ENCODE results near the gene EVI5.
"Not testable (repeated sequence)": the region's sequence is repeated elsewhere in the genome, so short reads cannot be mapped to it uniquely, and the experiment has no call there.

Gene EVI5

GRCh38 chr1:92567211-92567868 is 217.6 kb downstream of the EVI5 start:
- no peak for DNase-seq

DNA sequence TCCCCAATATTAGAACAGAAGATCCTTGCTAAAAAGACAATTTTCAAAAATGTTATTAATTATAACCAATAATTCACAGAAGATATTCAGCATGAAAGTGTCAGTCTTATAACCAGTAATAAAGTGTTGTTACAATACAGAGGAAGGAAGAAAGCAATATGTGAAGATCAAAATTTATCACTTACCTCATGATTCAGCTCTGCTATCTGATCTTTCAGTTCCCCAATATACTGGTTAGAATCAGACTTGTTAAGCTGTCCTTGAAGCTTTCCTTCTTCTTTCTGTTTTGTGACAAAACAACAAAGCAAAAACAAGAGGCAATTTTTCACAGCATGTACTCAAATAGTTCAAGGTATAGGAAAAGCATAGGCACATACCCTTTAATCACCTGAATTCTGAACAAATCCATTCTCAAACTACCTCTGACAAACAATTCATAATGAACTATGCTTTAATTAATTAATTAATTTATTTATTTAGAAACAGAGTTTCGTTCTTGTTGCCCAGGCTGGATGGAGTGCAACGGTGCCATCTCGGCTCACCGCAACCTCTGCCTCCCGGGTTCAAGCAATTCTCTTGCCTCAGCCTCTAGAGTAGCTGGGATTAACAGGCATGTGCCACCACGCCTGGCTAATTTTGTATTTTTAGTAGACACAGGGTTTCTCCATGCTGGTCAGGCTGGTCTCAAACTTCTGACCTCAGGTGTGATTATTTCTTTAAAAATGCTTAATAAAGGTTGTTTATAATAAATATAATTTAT is 221.3 kb downstream of the EVI5 start:
- no peak for DNase-seq

DNA sequence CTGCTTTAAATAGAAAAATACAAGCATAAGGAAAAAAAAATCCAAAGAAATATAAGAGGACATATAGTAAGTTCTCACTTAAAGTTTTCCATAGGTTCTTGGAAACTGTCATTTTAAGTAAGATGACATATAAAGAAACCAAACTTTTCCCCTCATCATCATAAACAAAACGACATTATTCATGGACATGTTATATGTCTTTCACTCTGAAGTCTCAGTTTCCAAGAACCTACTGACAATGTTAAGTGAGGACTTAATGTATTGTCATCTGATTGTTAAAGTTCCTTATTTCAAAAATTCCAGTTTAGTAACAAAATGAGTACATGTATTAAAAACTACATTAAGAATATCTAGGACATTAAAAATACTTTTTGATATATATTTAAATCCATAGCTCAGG is 228.6 kb downstream of the EVI5 start:
- no peak for DNase-seq

- DNase-seq = no peak
Observed at GRCh38 chr1:92554216-92554615, 230.7 kb downstream of the EVI5 start.

- DNase-seq = peak; percentile 51
Observed at GRCh38 chr1:92551916-92552315, 233.0 kb downstream of the EVI5 start.

DNA sequence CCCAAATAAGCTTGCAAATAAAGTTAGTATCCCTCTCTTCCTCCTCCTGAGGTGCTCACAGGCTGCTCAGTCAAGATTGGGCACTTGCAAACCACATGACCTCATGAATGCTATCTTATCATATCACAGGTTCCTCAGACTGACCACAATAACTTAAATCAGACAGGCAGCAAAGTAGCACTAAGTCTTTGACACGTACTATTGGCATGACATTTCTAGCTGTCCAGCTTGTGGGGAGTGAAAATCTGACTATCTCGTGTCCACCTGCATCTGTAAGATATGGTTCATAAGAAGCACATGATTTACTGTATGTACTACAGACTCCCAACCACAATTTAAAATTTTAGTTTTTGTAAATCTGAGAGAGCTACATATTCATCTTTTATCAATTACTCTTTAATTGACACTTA is 240.1 kb downstream of the EVI5 start:
- DNase-seq = no peak

GRCh38 chr1:92543131-92544055 is 241.5 kb downstream of the EVI5 start:
- no peak for DNase-seq

GRCh38 chr1:92538413-92539061 is 246.4 kb downstream of the EVI5 start:
- DNase-seq = no peak

GRCh38 chr1:92538048-92538412 is 246.9 kb downstream of the EVI5 start:
- DNase-seq = no peak

- DNase-seq = no peak
Observed at GRCh38 chr1:92536980-92537884, 247.7 kb downstream of the EVI5 start.

GRCh38 chr1:92536211-92536979 is 248.5 kb downstream of the EVI5 start:
- DNase-seq = no peak

DNA sequence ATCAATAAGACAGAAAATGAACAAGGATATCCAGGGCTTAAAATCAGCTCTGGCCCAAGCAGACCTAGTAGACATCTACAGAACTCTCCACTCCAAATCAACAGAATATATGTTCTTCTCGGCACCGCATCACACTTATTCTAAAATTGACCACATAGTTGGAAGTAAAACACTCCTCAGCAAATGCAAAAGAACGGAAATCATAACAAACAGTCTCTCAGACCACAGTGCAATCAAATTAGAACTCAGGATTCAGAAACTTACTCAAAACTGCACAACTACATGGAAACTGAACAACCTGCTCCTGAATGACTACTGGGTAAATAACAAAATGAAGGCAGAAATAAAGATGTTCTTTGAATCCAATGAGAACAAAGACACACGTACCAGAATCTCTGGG is 252.5 kb downstream of the EVI5 start:
- DNase-seq = not testable (repeated sequence)

DNA sequence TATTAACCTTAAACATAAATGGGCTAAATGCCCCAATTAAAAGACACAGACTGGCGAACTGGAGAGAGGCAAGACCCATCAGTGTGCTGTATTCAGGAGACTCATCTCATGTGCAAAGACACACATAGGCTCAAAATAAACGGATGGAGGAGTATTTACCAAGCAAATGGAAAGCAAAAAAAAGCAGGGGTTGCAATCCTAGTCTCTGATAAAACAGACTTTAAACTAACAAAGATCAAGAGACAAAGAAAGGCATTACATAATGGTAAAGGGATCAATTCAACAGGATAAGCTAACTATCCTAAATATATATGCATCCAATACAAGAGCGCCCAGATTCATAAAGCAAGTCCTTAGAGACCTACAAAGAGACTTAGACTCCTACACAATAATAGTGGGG is 253.0 kb downstream of the EVI5 start:
- DNase-seq = not testable (repeated sequence)

DNA sequence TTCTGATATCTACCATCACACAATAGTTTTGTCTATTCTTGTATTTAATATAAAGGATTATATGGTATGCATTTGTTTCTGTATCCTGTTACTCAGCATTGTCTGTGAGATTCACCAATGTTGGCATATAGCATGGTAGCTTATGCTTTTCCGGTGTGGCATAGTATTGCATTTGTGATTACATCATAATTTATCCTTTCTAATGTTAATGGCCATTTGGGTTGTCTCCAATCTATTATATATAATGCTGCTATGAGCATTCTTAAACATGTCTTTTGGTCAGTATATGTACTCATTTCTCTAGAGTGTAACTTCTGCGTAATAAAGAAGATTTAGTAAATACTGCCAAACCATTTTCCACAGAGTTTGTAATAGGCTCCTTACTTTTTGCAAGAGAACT is 257.2 kb downstream of the EVI5 start:
- no peak for DNase-seq

DNA sequence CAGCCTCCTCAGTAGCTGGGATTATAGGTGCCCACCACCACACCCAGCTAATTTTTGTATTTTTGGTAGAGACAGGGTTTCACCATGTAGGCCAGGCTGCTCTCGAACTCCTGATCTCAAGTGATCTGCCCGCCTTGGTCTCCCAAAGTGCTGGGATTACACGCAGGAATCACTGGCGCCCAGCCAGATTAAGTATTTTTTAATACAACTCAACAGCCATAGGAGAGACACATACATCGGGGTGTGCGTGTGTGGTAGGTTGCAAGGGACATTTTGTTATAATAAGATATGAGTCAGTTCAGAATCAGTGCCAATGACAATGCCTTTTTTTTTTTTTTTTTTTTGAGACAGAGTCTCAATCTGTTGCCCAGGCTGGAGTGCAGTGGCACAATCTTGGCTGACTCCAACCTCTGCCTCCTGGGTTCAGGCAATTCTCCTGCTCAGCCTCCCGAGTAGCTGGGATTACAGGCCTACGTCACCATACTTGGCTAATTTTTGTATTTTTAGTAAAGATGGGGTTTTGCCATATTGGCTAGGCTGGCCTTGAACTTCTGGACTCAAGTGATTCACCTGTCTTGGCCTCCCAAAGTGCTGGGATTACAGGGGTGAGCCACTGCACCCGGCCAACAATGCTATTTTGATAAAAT is 259.8 kb downstream of the EVI5 start:
- not testable (repeated sequence) for DNase-seq

DNA sequence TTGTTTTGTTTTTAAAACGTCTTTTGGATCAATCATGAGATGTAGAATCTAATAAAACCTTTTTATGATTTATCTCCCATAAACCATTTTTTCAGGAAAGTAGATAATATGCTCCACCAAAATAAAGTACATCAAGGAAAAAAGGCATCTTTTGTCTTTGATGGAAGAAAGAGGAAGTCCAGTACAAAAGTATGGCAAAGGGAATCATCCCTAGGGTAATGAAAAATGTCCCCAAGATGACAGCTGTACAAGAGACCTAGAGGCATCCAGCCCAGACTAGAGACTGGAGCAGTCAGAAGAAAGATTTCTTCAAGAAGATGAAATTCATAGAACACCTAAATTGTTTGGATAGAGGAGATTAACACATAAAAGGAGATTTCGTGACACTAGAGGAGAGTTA is 265.9 kb downstream of the EVI5 start:
- DNase-seq = no peak

DNA sequence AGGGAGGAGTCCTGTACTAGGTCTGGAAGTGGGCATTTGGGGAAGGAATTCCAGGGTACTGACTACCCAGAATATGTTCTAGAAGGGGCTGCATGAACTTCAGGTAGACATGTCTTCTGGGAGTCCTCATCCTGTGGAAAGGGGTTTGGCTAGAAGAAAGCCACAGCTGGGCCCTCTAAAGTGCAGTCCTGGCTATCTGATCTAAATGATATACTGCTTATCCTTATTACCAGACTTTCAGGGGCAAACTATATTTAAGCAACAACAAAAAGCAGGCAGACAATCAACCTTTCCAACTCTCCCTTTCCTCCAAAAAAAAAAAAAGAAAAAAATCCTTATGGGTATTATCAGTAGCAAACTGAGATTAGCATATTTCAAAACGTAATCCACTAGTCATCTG is 268.3 kb downstream of the EVI5 start:
- no peak for DNase-seq

DNA sequence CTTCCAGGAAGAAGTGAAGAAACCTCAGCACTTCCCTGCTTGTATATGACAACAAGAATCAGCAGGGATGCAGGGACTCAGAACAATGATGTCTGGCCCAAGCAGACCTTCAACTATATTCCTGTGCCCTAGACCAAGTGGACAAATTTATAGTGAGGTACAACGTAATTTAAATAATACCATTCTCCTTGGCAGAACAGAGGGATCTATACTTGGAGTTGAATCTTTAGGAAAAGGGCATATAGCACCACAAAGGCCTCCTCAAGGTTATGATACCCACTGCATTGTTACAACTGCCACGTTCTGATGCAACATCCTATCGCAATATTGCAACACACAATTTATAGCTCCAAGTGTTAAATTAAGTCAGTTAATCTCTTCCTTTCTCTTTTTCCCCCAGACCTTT is 269.1 kb downstream of the EVI5 start:
- no peak for DNase-seq

GRCh38 chr1:92511541-92511940 is 273.4 kb downstream of the EVI5 start:
- DNase-seq = no peak

DNA sequence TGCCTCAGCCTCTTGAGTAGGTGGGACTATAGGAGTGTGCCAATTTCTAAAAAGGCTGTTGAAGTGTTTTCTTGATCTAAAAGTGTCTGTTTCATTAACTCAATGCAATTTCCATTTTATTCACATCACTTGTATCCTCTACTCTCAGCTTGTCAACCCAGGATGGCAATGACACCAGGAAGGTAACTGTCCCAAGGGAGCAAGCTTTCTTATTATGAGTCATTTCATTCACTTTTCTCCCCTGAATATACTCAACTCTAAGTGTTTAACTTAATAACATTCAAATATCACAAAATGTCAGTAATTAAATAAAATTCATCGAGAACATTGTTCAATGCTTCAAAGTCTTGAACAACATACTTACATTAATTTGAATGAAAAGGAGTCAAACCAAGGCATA is 275.3 kb downstream of the EVI5 start:
- no peak for DNase-seq

Measured in NCI-H2171 (cell line).